Calu3 (cell line): Measurements from ENCODE around the gene TMEM44. TPM values are rescaled to one million over a fixed set of nuclear protein-coding genes. Genes with fewer than 3 reads are reported as not detected.
A peak's percentile ranks its signal among the peaks of the same experiment; 100 is the strongest.

ENCODE experiments used
- BruUV-seq: library from RNA; stranded (reverse); fragments of 400-500 nt; replicated peaks from 2 replicates; lab custom pipeline; 2021; lab: Mats Ljungman, UMichigan
- CTCF ChIA-PET: fragments of 300-600 bp; sonication (Branson Sonifier 250); formaldehyde crosslinking; loops from one replicate; lab custom pipeline; 2022; ENCODE audit warnings: antibody characterized with exemption; lab: Charles Lee
- DNase-seq: peaks from one replicate; pipeline ENCODE4 v3.0.0; 2022
- H3K27ac Mint-ChIP-seq: one replicate; pipeline ENCODE4 v1.8.0; 2022; ENCODE audit warnings: mixed read lengths; ENCODE audit not compliant: unreplicated experiment
- H3K27me3 Mint-ChIP-seq: one replicate; pipeline ENCODE4 v1.8.0; 2022; ENCODE audit warnings: mixed read lengths; ENCODE audit not compliant: unreplicated experiment
- H3K36me3 Mint-ChIP-seq: one replicate; pipeline ENCODE4 v1.8.0; 2022; ENCODE audit warnings: mild to moderate bottlenecking, moderate library complexity, mixed read lengths; ENCODE audit not compliant: insufficient read depth, unreplicated experiment
- H3K4me1 Mint-ChIP-seq: one replicate; pipeline ENCODE4 v1.8.0; 2022; ENCODE audit warnings: mild to moderate bottlenecking, low read depth, mixed read lengths; ENCODE audit not compliant: unreplicated experiment
- H3K4me3 Mint-ChIP-seq: one replicate; pipeline ENCODE4 v1.8.0; 2022; ENCODE audit warnings: mild to moderate bottlenecking, low read depth, moderate library complexity, mixed read lengths; ENCODE audit not compliant: unreplicated experiment
- H3K9me3 Mint-ChIP-seq: one replicate; pipeline ENCODE4 v1.8.0; 2022; ENCODE audit warnings: low read depth, mixed read lengths; ENCODE audit not compliant: unreplicated experiment
- CTCF ChIP-seq: fragments of 200-600 bp; IDR thresholded peaks from one replicate; pipeline ENCODE4 v1.8.0; 2022; ENCODE audit warnings: antibody characterized with exemption; ENCODE audit not compliant: unreplicated experiment
- intact Hi-C: fragments of 100-400 bp; cut with micrococcal nuclease; formaldehyde crosslinking; loops from one replicate; pipeline ENCODE4 v1.10.0; 2022; ENCODE audit not compliant: unreplicated experiment
- total RNA-seq: library from RNA; stranded (reverse); gene quantifications from 2 replicates; pipeline ENCODE4 v1.2.3, GENCODE V29; 2022

The TMEM44 gene
- total RNA-seq, 1 experiment from 2014 or later = 52.6 TPM

DNA sequence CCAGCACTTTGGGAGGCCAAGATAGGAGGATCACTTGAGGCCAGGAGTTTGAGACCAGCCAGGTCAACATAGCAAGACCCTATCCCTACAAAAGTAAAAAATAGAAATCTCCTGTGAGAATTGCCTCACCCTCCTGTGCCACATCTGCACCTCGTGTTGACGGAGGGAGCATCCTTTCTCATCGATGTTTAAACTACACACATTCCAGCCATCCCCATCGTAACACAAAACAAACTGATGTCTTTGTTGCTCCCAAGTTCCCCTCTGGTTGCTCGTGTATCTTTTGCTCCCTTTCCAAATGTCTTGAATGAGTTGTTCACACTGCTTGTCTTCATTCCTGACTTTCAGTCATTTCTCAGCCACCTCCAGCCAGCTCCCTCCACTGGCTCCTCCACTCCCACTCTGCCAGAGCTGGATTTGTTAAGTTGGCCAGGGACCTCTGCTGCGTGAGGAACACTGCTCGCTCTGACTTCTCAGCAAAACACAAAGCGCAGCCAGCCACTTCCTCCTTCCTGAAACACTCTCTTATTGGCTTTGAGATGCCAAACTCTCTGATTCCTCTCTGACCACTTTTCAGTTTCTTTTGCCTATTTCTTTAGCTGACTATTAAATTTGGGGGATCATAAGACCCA, 92.8 kb downstream of the TMEM44 start:
- peak overlapping the region; percentile 10 for H3K27ac Mint-ChIP-seq

GRCh38 chr3:194539498-194539897, 93.7 kb downstream of the TMEM44 start:
- H3K9me3 Mint-ChIP-seq = no peaks in the 10 kb centered on the region
- peaks cover 10% of the 10 kb centered on the region for H3K36me3 Mint-ChIP-seq
- no peak for TF ChIP-seq CTCF
- CTCF ChIA-PET = no interaction called here
- no peaks in the 10 kb centered on the region for H3K27me3 Mint-ChIP-seq
- peaks cover 41% of the 10 kb centered on the region for H3K4me1 Mint-ChIP-seq
- no TSS peak for BruUV-seq
- DNase-seq = no peak
- no peak overlapping the region for H3K27ac Mint-ChIP-seq
- intact Hi-C loops = loop anchor here (5.0 kb wide), 1 partner anchor 67 kb away; no protein-coding TSS in a partner anchor
- no peak overlapping the region for H3K4me3 Mint-ChIP-seq

More for the DNA sequence above, 92.8 kb downstream of the TMEM44 start:
- TF ChIP-seq CTCF = no peak
- H3K36me3 Mint-ChIP-seq = peaks cover 10% of the 10 kb centered on the region
- CTCF ChIA-PET = no interaction called here
- no peak for DNase-seq
- no peaks in the 10 kb centered on the region for H3K9me3 Mint-ChIP-seq
- peaks cover 38% of the 10 kb centered on the region for H3K4me1 Mint-ChIP-seq
- H3K27me3 Mint-ChIP-seq = no peaks in the 10 kb centered on the region
- intact Hi-C loops = no loop called here
- no peak overlapping the region for H3K4me3 Mint-ChIP-seq
- BruUV-seq = no TSS peak

GRCh38 chr3:194537732-194538247, 95.4 kb downstream of the TMEM44 start:
- no TSS peak for BruUV-seq
- Mint-ChIP-seq H3K4me1 (peaks cover 41% of the 10 kb centered on the region), H3K4me3 (peak overlapping the region; percentile 33), H3K27ac (peak overlapping the region; percentile 80), H3K36me3 (peaks cover 10% of the 10 kb centered on the region), H3K27me3 (no peaks in the 10 kb centered on the region), H3K9me3 (peaks cover 4% of the 10 kb centered on the region)
- intact Hi-C loops = loop anchor here (2.0 to 5.0 kb wide), 3 partner anchors 35 to 65 kb away; no protein-coding TSS in a partner anchor
- TF ChIP-seq CTCF = no peak
- CTCF ChIA-PET = interaction anchor here (0.6 to 1.9 kb wide), 4 partner anchors 35 to 215 kb away, joined by 3 to 15 read pairs (median 4); no protein-coding TSS in a partner anchor
- peak; percentile 80 for DNase-seq

Other genes starting within 250 kb of the TMEM44 start
- 0.10 and 0.21 TPM in 2 replicates for gene GP5, start 234.2 kb downstream of the TMEM44 start, total RNA-seq
- 229 and 237 TPM in 2 replicates for gene ATP13A3, start 146.4 kb downstream of the TMEM44 start, total RNA-seq
- 86.3 and 90.8 TPM in 2 replicates for gene LSG1, start 38.8 kb upstream of the TMEM44 start, total RNA-seq
- gene FAM43A, start 52.5 kb upstream of the TMEM44 start, total RNA-seq = 1.8 and 2.9 TPM in 2 replicates